EL (cell line): ENCODE results near the gene TICAM1.
"Not testable (repeated sequence)": the region's sequence is repeated elsewhere in the genome, so short reads cannot be mapped to it uniquely, and the experiment has no call there.

Experiments used
- DNase-seq: peaks from one replicate; pipeline ENCODE4 v3.0.0-alpha.2; 2016

Gene TICAM1

DNA sequence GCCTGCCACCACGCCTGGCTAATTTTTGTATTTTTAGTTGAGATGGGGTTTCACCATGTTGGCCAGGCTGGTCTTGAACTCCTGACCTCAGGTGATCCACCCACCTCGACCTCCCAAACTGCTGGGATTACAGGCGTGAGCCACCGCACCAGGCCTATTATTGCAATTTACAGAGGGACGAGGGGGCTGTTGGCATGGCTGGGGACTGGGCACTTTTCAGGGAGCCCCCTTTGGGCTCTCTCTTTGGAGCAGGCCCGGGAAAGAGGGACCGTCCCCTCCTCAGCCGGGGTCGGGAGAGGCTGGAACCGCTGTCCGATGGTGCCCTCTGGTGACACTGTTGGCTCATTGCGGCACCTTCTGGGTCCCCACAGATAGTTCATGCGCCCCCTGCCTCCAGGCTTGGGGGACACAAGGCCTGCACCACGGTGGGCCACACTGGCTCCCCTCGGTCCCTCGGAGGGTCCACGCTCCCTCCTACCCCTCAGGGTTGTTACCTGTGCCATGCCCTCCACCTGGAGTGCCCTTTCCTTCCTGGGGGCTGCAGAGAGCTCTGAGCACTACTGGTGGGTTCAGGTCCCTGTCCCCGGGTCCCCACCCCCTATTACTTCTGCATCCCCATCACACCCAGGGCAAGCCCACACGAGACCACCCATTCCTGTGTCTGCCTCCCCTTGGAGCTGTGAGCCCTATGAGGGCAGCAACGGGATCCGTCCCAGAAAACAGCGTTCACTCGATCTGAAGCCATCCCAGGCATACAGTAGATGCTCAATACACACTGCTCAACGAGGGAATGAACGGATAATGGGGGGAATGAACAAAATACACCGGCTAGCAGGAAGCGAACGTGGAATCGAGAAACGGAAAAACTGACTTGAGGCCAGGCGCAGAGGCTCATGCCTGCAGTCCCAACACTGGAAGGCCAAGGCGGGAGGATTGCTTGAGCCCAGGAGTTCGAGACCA lies 27.5 kb downstream of the TICAM1 start:
- DNase-seq = peak; percentile 56

DNA sequence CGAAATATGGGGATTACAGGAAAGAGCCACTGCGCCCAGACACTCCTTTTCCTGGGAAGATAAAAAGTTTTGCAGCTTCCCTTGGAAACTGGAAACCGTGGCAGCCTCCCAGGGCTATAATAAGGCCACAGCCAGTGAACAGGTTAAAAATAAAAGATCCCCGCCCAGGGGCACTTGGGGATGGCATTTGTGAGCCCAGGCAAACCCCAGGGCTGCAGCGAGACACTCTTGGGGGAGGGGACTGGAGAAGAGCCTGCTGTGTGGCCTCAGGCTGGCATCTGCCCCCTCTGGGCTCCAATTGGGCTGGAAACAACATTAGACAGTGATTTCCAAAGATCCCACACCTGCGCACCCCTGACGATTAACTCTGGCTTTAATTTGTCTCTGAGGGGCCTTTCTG lies 28.8 kb downstream of the TICAM1 start:
- no peak for DNase-seq

DNA sequence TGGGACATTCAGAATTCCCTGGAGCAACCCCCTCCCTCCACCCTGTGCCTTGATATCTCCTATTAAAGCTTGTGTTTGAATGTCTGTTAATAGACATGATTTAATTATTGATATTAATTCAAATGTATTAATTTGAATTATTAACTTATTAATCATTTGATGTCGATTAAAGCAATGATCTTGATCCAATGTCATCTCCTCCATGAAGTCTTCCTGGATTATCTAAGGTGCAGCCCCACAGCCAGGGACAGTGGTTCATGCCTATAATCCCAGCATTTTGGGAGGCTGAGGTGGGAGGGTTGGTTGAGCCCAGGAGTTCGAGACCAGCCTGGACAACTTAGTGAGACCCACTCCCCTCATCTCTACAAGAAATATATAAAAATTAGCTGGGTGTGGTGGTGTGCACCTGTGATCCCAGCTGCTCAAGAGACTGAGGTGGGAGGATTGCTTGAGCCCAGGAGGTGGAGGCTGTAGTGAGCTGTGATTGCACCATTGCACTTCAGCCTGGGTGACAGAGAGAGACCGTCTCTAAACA lies 30.4 kb downstream of the TICAM1 start:
- DNase-seq = no peak

DNA sequence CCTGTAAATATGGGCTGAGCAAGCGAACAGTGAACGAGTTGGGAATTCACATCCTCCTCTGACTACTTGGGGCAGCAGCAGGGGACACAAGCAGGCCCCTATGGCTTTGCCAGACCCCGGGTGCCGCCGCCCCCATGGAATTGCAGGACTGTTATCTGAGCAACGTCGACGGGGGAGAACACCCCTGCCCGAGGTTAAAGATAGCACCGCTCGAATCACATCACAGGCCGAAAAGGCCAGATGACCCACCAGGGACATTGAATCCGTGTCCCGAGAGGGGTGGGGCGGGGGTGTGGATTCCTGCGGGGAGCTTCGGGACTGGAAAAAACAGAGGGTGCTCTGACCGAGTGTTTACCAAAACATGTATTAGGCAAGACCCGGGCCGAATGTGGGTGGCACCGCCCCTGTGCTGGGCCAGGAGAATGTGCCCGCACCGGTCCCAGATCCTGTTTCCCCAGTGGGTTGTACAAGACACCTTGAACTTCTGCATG lies 30.9 kb downstream of the TICAM1 start:
- no peak for DNase-seq

DNA sequence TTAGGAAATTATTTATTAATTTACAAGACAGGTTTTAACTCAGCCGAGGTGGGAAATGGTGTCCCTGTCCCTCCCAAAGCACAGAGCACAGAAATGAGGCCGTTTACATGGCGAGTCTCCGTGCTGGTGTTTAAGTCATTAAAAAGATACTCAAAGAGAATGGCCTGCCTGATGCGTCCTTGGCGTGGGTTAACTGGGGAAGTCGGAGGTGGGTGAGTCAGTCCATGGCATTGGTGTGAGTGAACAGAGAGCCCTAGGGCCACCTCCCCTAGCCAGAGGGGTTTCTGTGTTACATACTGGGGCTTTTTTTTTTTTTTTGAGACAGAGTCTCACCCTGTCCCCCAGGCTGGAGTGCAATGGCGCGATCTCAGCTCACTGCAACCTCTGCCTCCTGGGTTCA lies 36.1 kb downstream of the TICAM1 start:
- DNase-seq = no peak

DNA sequence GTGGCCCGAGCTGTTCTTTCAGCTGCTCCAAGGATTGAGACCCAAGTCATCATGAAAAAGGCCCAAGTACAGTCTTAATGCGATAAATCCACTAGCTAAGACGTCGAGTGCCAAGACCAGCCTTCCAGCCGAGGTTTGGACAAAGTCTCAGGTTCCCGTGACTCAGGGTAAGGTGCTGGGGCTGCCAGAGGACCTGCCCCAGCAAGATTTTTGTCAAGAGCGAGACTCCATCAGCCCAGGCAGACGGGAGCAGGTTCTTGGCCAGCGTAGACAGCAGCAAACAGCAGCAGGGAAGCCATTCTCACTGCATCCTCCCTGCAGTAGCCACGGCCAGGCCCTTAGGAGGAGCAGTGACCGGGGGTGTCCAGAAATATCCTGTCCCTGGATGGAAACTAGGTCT lies 36.5 kb downstream of the TICAM1 start:
- DNase-seq = no peak

DNA sequence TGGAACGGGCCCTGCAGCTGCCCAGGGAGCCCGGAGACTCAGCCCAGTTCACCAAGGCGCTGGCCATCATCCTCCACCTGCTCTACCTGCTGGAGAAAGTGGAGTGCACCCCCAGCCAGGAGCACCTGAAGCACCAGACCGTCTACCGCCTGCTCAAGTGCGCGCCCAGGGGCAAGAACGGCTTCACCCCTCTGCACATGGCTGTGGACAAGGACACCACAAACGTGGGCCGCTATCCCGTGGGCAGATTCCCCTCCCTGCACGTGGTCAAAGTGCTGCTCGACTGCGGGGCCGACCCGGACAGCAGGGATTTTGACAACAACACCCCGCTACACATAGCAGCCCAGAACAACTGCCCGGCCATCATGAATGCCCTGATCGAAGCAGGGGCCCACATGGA lies 38.2 kb downstream of the TICAM1 start:
- not testable (repeated sequence) for DNase-seq

DNA sequence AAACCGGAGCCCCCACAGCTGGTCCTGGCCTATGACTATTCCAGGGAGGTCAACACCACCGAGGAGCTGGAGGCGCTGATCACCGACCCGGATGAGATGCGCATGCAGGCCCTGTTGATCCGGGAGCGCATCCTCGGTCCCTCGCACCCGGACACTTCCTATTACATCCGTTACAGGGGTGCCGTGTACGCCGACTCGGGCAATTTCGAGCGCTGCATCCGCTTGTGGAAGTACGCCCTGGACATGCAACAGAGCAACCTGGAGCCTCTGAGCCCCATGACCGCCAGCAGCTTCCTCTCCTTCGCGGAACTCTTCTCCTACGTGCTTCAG lies 38.7 kb downstream of the TICAM1 start:
- DNase-seq = not testable (repeated sequence)

DNA sequence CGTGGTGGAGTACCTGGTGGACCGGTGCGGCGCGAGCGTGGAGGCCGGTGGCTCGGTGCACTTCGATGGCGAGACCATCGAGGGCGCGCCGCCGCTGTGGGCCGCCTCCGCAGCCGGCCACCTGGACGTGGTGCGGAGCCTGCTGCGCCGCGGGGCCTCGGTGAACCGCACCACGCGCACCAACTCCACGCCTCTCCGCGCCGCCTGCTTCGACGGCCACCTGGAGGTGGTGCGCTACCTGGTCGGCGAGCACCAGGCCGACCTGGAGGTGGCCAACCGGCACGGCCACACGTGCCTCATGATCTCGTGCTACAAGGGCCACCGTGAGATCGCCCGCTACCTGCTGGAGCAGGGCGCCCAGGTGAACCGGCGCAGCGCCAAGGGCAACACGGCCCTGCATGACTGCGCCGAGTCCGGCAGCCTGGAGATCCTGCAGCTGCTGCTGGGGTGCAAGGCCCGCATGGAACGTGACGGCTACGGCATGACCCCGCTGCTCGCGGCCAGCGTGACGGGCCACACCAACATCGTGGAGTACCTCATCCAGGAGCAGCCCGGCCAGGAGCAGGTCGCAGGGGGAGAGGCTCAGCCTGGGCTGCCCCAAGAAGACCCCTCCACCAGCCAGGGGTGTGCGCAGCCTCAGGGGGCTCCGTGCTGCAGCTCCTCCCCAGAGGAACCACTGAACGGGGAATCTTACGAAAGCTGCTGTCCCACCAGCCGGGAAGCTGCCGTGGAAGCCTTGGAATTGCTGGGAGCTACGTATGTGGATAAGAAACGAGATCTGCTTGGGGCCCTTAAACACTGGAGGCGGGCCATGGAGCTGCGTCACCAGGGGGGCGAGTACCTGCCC lies 39.3 kb downstream of the TICAM1 start:
- DNase-seq = not testable (repeated sequence)

DNA sequence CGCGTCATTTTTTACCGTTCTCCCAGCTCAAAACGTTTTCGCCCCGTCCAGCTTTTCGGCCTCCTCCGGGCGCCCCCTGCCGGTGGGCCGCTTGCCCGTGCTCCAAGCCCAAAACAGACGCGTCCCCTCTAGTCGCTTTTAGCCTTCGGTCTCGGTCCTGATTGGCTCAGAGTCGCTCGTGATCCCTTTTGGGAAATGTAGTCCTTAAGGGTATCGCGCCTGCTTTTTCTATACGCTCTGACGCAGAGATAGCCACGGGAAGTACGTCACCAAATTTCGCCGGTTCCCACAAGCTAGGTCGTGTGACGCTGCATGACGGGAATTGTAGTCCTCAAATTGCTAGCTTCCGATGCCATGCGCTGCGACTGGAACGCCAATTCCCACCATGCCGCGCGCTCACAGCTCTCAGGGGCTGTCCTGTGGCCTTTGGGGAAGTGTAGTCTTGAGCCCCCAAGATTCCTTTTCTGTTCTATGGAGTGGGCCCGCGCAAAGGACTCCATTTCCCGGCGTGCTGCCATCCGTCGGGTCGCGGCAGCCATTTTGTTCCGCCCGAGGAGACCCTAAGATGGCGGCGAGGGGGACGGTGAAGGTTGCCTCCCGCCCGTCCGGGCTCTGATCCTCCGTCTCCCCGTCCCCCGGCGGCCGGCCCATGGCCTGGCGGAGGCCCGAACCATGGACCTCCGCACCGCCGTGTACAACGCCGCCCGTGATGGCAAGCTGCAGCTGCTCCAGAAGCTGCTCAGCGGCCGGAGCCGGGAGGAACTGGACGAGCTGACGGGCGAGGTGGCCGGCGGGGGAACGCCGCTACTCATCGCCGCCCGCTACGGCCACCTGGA lies 40.1 kb downstream of the TICAM1 start, which contains the start of gene FEM1A:
Gene FEM1A, plus strand, starts transcription at position 552 of the 836 bp plus-strand sequence. Its CDS starts 121 bp downstream, at position 673.
- peak; percentile 100 for DNase-seq

DNA sequence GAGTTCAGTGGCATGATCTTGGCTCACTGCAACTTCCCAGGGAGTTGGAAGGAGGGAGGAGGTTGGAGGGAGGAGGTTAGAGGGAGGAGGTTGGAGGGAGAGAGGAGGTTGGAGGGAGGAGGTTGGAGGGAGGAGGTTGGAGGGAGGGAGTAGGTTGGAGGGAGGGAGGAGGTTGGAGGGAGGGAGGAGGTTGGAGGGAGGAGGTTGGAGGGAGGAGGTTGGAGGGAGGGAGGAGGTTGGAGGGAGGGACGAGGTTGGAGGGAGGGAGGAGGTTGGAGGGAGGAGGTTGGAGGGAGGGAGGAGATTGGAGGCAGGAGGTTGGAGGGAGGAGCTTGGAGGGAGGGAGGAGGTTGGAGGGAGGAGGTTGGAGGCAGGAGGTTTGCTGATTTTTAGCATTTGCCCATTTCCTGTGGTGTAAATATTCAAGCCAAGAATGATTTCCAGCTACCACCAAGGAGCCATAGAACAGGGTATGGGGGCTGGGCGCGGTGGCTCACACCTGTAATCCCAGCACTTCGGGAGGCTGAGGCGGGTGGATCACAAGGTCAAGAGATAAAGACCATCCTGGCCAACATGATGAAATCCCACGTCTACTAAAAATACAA lies 45.0 kb downstream of the TICAM1 start:
- not testable (repeated sequence) for DNase-seq

DNA sequence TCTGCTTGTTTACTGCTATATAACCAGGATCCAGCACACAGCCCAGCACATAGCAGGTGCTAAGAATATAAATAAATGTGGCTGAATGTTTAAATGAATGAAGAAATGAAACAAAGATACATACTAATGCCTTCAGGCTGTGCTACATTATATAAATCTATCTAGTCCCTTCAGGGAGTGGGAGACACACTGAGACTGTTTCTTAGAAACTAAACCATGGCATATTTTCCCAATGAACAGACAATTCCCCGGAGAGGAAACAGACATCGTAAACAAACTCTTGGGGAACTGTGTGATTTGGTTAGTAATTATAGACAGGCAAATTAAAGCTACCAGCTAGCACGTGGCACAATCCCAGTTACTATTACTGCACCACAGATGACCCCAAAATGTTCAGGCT lies 49.7 kb downstream of the TICAM1 start:
- DNase-seq = no peak

DNA sequence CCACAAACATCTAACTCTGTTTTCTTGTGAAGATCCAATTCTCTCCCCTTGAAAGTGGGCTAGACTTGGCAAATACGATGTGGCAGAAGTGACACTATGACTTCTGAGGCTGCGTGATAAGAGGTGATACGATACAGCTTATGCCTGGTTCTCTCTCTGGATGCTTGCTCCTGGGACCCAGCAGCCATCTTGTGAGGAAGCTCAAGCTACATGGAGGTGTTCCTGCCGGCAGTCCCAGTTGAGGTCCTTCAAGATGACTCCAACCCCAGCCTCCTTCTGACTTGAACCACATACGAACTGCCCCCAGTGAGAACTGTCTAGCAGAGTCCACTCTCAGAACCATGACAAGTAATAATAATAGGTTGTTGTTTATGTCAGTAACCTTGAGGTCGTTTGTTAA lies 50.7 kb downstream of the TICAM1 start:
- no peak for DNase-seq

DNA sequence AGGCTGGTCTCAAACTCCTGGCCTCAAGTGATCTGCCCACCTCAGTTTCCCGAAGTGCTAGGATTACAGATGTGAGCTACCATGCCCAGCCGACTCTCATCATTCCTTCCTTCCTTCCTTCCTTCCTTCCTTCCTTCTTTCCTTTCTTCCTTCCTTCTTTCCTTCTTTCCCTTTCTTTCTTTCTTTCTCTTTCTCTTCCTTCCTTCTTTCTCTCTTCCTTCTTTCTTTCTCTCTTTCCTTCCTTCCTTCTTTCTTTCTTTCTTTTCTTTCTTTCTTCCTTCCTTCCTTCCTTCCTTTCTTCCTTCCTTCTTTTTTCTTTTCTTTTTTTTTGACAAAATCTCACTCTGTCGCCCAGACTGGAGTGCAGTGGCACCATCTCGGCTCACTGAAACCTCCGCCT lies 53.4 kb downstream of the TICAM1 start:
- not testable (repeated sequence) for DNase-seq

DNA sequence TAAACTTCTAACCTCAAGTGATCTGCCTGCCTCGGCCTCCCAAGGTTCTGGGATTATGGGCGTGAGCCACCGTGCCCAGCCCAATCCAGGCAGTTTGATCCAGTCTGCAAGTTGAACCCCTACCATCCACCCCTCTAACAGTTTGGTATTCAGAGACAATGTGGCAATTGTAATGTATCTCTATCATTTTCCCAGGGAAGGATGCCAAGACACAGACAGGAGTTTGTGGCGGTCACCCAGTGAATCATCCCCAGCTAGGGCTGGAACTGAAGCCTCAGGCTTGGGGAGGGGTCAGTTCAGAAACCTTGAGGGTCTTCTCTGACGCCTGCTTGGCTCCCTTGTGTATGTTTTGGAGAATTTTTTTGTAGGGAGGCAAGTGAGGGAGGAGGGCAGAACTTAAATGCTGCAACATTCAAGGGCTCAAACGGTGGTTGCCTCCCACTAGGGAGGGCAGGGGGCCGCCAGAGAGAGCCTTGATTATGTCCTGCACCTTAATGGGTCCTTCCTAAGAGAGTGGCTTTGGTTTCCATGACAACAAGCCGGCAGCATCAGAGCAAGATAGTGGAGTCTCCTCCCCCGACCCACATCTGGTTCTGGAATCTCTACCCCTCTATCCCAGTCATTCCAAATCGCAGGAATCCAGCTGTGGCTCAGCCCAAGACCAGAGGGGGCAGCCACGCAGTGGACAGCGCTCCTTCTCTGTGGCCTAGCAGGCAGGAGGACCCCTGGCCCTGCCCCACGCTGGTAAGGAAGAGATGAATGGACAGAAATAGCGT lies 54.9 kb downstream of the TICAM1 start:
- no peak for DNase-seq

DNA sequence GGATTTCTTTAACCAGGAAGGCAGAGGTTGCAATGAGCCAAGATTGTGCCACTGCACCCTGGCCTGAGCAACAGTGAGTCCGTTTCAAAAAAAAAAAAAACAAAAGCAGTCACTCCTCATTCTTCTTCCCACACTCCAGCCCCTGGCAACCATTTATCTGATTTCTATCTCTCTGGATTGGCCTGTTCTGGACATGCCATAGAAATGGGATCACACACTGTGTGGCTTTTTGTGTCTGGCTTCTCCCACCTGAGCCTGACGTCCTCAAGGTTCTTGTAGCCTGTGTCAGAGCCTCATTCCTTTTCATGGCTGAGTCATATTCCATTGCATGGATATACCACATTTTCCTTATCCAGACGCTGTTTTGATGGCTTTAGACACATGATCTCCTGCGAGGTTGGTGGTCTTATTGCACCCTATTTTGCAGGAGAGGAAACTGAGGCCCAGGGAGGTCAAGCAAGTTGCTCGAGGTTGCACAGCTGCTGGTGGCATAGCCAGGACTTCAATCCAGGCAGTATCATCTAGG lies 55.8 kb downstream of the TICAM1 start:
- DNase-seq = no peak

DNA sequence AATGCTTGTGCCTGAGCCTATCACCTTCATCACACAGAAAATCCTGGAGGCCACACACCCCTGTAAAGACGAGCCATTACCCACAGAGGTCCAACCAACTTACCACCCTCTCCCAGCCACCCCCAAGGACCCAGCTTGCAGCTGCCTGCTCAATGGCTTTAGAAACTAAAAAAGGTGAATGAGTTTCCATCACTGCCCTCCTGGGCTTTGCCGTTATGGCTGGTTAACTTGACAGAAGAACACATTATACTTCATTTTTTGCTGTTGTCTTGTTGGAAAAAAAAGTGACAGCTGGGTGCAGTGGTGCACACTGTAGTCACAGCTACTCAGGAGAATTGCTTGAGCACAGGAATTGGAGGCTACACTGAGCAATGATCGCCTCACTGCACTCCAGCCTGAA lies 57.4 kb downstream of the TICAM1 start:
- DNase-seq = no peak

DNA sequence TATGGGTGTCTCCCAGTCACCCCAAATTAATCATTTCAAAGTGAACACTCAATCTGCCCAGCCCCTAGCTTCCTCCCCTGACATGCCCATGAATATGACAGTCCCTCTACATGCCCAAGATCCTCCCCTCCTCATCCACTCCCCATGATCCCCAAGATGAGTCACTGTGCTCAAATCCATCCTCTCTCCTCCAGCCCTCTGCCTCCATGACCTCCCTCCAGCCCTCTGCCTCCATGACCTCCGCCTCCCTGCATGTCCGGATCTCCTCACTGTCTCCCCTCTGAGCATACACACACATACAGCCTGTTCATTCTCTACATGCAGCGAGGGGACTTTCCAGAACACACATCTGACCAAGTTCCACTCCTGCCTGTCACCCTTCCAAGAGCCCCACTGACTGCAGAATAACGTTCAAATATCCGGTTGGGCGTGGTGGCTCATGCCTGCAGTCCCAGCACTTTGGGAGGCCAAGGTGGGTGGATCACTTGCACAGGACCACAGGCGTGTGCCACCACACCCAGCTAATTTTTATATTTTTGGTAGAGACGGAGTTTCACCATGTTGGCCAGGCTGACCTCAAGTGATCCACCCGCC lies 58.4 kb downstream of the TICAM1 start:
- DNase-seq = no peak

DNA sequence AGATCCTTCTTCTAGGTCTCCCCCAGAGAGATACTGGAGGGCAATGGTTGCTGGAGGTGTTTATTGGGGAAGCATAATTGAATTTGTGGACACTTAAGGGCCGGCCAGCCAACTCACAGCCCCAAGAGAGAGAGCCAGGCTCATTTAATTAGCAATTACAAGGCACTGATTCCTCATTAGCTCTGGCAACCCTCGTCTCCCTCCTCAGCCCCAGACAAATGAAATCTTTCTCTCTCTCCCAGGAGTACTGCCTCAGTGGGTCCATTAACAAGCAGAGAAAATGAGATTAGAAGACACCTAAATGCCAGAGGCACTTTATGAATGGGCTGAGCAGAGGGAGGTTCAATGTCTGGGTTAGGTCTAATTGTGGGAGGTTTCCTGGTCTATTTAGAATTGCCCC lies 58.9 kb downstream of the TICAM1 start:
- no peak for DNase-seq
